ENCODE data around the gene CBFA2T3.
"Not testable (repeated sequence)": the region's sequence is repeated elsewhere in the genome, so short reads cannot be mapped to it uniquely, and the experiment has no call there.

CBFA2T3 gene

GRCh38 chr16:88920618-88921590, 56.1 kb downstream of the CBFA2T3 start:
- no peak for DNase-seq

- no peak for DNase-seq
These were observed 57.1 kb downstream of the CBFA2T3 start for GRCh38 chr16:88919936-88920335.

- DNase-seq: not testable (repeated sequence)
These were observed 58.1 kb downstream of the CBFA2T3 start for GRCh38 chr16:88918896-88919295.

- DNase-seq: no peak
These were observed 58.9 kb downstream of the CBFA2T3 start for GRCh38 chr16:88917915-88918627.

- DNase-seq: no peak
These were observed 59.7 kb downstream of the CBFA2T3 start for GRCh38 chr16:88917146-88917914.

GRCh38 chr16:88915639-88916327, 61.2 kb downstream of the CBFA2T3 start:
- no peak for DNase-seq

GRCh38 chr16:88914750-88915368, 62.1 kb downstream of the CBFA2T3 start:
- DNase-seq: no peak

GRCh38 chr16:88913870-88914269, 63.1 kb downstream of the CBFA2T3 start:
- no peak for DNase-seq

GRCh38 chr16:88913001-88913612, 63.9 kb downstream of the CBFA2T3 start:
- DNase-seq: no peak

GRCh38 chr16:88912556-88912955, 64.5 kb downstream of the CBFA2T3 start:
- no peak for DNase-seq

GRCh38 chr16:88911946-88912310, 65.1 kb downstream of the CBFA2T3 start:
- no peak for DNase-seq

GRCh38 chr16:88911136-88911945, 65.7 kb downstream of the CBFA2T3 start:
- DNase-seq: no peak

- no peak for DNase-seq
These were observed 66.5 kb downstream of the CBFA2T3 start for GRCh38 chr16:88910284-88911135.

- DNase-seq: no peak
These were observed 67.4 kb downstream of the CBFA2T3 start for GRCh38 chr16:88909431-88910210.

GRCh38 chr16:88908307-88908706, 68.7 kb downstream of the CBFA2T3 start:
- DNase-seq: no peak

- DNase-seq: no peak
These were observed 69.2 kb downstream of the CBFA2T3 start for GRCh38 chr16:88907768-88908167.

- DNase-seq: no peak
These were observed 70.4 kb downstream of the CBFA2T3 start for GRCh38 chr16:88906535-88907105.

GRCh38 chr16:88906020-88906419, 71.0 kb downstream of the CBFA2T3 start:
- DNase-seq: no peak

GRCh38 chr16:88905563-88905962, 71.4 kb downstream of the CBFA2T3 start:
- DNase-seq: peak; percentile 64
